Myocyte (in vitro differentiated cells): ENCODE measurements around the gene ACVR1. TPM values are rescaled to one million over a fixed set of nuclear protein-coding genes. Genes with fewer than 3 reads are reported as not detected.

Source experiments
- DNase-seq: peaks from one replicate; pipeline ENCODE4 v3.0.0-alpha.2; 2012; ENCODE audit warnings: low read depth
- total RNA-seq: library from RNA; depleted of rRNA; stranded (reverse); fragments of >200 nt; gene quantifications from 2 replicates; pipeline ENCODE4 v1.2.3, GENCODE V29; 2014

ACVR1 gene
- total RNA-seq, 1 donor from 2014 or later, result 48.8 TPM

DNA sequence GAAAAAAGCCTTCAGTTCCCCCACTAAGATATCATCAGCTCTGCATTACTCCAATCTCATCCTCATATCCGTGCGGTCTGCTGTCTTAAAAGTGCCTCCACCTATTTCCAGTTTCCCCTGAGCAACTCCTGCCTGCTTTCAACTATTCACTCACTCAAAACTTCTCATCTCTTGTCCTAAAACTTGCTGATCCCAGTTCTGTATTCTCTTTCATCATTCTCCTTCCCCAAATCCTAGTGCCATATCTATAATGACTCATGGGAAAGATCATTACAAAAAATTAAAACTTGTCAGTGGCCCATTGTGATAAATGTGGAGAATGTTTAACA lies 20.0 kb downstream of the ACVR1 start:
- DNase-seq, result no peak

DNA sequence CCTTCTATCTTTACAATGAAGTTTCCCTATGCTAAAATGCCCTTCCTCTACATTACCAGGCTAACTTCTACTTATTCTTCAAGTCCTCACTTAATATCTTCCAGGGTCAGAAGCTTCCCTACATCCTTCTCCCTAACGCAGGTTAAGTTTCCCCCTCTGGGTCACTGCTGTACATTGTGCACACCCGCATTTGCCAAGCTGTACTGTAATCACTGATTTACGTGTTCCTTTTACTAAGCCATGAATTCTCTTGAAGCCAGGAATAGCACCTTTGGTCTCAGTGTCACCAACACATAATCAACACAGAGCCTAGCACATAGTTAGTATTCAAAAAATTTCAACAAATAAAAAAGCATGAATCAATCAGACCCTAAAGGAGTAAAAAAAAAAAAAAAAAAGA lies 22.3 kb downstream of the ACVR1 start:
- no peak for DNase-seq

DNA sequence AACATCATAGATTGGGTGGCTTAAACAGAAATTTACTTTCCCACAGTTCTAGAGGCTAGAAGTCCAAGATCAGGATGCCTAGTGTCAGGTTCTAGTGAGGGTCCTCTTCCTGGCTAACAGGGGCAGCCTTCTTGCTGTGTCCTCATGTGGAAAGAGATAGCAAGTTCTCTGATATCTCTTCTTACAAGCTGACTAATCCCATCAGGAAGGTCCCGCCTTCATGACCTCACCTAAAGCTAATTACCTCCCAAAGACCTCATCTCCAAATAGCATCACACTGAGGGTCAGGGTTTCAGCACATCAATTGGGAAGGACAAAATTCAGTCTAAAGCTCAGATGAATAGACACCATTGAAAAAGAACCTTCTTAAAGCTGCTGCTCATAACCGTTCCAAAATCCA lies 22.9 kb downstream of the ACVR1 start:
- no peak for DNase-seq

DNA sequence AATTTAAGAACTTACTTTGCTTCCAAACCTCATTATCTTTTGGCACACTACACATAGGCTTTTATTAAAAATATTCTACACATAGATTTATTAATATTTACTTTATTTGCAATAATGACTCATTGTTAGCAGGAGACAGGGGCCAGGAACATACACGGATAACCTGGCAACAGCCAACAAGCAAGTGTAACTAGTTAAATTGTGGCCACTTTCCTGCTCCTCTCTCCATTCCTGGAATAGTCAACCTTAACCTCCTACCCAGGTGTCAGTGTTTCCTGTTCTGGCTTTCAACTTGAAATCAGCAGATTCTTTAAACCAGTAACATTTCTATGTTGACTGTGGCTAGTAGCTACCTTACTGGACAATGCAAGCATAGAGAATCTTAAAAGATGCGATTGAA lies 26.5 kb downstream of the ACVR1 start:
- no peak for DNase-seq

DNA sequence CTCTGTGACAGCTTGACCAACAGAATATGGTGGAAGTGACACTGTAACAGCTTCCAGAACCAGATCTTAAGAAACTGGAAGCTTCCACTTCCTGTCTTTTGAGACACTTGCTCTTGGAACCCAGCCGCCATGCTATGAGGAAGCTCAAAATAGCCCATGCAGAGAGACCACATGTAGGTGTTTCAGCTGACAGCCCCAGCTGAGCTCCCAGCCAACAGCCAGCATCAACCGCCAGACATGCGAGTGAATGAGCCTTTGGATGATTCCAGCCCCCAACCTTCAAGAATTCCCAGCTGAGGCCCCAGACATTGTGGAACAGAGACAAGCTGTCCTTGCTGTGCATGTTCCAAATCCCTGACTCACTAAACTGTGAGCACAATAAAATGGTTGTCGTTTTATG lies 27.9 kb downstream of the ACVR1 start:
- peak; percentile 53 for DNase-seq

DNA sequence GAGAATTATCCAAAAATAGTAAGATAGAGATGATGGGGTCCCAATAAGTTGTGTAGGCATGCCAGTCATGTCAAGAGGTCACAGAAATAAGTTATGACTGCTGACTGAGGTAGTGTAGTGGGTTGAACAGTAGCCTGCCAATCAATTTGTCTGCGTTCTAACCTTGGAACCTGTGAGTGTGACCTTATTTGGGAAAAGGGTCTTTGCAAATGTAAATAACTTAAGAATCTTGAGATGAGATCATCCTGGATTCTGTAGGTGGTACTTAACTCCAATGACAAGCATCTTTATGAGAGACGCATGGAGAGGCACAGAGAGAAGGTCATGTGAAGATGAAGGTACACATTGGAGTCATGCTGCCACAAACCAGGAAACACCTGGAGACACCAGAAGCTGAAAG lies 31.0 kb downstream of the ACVR1 start:
- no peak for DNase-seq

DNA sequence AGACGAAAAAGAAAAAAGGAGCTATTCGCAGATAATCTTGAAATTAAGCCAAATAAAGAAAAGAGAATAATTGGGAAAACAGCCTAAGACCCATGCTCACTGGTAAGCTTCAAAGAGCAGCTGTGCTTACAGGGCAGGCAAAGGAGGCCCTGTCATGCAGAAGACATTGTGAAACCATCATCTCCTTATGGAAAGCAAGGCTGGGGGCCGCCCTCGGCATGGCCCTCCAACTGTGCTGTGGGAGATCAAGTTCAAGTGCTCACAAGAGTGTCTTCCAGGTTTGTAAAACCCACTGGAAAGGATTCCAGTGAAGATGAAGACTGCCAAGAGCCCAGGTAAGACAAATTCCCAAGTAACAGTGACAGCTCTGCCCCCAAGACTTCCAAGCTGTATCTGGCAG lies 32.2 kb downstream of the ACVR1 start:
- DNase-seq, result no peak

DNA sequence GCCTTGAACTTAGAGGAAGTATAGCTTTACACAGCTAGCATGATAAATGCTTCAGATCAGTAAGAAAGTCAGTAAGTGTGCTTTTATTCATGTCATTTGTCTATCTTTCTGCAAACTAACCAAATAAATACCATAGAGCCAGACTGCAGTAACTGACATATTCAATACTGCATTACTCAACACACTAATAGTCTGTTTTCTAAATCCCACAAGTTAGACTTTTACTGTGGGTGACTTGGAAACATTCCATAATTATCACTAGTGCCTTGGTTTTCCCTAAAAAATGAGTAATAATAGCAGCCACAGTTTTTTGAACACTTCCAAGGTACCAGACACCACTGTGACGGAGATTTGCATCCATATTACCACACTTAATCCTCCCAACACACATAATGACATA lies 33.0 kb downstream of the ACVR1 start:
- DNase-seq, result no peak

DNA sequence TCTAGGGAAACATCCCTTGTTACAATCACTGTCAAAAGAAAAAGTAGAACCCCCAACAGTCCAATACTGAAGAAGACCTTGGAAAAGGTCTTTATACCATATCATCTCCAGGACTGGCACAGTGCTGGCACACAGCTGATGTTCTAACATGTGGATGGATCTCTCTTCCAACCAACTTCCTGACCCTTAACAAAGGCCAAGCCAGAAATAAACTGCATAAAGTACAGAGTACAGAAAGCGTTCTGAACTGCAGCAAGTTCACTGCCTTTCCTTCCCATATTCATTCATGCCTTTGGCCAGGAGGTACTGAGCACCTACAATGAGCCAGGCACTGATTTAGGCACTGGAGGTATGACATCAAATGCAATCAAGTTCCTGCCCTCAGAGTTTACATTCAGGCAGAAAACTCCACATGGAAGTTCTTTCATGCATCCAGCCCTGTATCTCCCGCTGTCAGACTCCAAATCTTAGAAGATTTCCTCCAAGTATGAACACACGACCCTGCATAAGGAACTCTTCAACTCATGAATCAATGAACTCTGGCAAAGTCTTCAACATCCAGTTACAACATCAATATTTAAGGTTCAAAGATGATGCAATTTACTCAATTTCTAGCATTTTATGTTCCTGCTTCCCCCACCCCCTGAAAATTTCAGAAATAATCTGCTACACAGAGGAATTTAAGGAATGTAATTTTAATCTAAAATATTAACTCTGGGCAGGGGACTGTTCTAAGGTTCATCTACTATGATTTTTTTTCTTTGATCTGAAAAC lies 33.8 kb downstream of the ACVR1 start:
- DNase-seq, result no peak

DNA sequence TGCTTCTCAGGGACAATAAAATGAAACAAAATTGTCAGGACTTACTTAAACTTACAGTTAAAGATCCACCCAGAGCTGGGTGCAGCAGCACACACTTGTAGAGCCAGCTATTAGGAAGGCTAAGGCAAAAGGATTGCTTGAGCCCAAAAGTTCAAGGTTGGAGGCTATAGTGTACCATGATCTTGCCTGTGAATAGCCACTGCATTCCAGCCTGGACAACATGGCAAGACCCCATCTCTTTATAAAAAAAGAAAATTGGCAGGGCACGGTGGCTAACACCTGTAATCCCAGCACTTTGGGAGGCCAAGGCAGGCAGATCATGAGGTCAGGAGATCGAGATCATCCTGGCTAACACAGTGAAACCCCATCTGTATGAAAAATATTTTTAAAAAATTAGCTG lies 34.6 kb downstream of the ACVR1 start:
- no peak for DNase-seq

DNA sequence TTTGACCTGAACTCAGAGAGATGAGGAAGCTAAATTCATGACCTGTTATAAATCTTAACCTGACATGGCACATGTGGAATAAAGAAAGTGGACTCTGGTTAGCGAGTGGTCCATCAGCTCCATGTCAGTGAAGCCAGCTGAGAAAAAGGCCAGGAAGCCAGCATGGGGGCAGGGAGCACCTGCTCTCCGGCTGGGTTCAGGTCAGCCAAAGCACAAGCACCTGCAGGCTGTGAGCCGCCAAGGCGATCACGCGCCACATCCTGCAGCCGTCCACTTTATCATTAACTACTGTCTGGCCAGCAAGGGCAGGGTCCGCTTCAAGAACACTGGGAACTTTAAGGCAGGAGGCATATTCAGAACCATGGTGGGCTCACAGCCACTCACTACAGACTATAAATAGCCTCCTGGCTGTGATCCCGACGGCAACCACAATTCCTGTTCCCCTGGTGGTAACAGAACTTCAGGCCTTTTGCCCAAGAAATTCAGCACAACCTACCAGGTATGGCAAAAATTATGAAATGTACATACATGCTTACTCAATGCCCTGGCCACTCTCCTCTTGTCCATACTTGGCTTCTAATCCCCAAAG lies 35.5 kb downstream of the ACVR1 start:
- peak; percentile 68 for DNase-seq

DNA sequence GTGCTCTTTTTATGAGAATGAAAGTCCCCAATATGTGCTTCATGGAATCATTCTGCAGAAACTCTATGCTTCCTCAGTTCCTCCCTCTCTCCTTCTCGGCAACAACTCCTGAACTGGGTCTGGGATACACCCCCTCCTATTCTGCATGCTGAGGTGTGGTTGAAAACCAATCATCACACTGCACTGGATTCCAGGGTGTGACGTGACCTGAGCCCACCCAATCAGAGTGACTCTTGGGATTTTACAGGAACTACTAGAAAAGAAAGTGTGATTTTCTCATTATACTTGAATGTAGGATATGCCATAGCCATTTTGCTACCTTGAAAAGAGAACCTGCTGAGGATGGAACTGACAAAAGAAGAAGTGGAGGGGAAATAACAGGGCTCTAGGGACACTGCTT lies 36.3 kb downstream of the ACVR1 start:
- DNase-seq, result no peak

DNA sequence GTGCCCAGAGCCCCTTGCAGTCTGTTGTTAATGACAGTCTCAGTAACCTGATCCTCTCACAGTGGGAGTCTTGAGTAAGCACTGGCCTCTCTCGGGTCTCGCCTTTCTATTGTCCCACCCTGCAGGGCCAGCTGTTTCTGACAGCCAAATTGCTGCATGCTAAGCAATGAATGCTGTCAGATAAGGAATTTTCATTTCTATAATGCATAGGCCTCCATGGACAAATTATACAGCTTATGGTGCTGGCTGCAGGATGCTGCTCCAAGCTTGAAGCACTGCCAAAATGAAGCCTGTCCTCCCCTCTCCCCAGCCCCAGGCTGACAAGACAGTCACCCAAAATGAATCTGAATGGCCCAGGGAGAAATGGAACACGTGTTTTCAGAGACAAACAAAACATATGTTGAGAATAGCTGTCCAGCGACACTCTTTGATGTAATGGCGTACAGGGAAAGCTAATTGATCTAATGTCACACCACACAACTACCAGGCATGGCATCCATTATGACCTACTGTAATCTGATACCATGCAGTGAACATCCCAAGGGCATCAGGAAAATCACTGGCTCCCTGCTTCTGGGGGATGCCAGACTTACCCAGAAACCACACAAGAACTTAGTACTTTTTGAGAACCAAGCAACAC lies 36.8 kb downstream of the ACVR1 start:
- DNase-seq, result peak; percentile 91

DNA sequence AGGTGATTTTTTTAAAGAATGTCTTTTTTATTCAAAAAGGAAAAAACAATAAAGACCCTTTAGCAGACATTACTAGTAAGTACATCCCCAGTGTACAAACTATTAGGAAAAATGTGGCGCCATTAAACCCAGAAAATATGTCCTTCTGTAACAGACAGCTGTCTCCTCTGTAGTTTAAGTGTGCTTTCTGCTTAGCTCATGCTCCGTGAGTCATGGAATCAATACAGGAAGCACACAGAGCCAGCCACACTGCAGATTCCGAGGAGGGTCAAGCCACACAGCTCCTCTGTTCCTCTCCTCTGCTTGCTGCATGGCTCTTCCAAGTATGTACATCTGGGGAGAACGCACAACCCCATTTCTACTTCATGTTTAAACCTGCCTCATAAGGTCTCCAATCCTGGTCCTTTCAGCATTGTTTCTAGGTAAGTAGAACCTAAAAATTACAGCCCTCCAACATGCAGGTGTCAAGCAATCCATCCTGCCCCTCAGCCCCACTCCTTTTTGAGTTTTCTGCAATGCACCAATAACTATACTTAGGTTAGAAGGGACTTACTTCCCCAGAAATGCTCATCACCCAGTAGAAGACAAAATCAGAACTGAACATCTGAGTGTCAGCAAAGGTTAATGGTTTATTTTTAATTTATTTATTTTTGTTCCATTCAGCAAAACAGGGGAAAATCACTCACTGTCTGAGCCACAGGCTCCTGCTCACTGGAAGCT lies 37.5 kb downstream of the ACVR1 start:
- peak; percentile 94 for DNase-seq

DNA sequence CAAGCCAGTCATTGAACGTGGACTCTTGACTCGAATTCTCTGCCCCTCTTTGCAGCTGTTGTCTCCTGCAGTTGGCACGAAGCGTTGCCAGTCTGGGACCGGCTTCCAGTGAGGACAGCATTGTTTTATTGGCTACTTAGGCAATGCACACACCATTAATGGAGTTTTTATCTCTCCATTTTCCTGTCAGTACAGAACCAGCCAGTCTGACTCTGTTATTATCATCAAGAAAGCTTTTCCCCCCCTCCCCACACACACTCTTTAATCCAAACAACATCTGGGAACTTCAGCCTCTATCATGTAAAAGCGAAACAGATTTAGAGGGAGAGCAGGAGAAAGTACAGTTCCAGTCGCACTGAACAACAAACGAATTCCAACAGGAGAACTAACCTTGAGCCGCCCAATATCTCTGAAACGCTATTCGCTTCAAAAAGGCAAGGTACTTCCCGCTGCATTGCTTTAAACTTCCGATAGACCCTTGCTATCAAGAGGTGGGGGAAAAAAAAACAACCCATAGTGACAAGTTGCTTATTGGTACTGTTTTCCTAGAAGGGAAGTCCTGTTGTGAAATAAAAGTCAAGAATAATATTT lies 38.2 kb downstream of the ACVR1 start:
- DNase-seq, result peak; percentile 97

DNA sequence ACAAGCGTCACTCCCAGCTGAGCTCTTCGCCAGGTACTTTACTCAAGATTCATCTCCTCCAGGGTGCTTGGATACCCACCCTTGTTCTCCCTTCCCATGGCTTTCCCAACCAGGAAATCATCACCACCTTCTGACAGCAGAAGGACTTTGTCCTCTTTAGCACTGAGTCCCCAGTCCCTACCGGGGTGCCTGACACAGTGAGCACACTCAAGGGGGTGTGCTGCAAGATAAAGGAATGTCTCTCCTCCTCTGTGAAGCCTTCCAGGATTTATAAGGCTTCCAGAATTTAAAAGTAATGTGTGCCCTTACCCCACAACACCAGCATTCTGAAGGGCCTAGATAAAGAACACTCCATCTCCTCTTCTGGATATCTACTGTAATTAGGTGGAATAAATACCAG lies 39.6 kb downstream of the ACVR1 start:
- no peak for DNase-seq

DNA sequence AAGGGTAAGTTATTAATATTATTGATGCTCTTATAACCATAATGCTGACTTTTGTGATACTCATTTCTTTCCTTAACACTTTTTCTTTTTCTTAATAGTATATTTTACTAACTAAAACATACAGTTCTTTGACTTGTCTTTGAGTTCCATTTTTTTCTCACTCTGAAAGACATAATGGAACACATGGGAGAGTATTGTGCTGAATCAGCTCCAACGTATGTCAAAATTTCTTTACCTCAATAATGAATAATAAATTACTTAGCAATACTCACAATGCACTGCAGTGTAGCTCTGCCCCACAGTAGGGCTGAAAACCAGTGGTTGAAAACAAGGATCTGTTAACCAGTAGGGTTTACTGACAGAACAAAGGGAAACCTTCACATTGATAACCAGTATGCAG lies 40.7 kb downstream of the ACVR1 start:
- DNase-seq, result no peak

DNA sequence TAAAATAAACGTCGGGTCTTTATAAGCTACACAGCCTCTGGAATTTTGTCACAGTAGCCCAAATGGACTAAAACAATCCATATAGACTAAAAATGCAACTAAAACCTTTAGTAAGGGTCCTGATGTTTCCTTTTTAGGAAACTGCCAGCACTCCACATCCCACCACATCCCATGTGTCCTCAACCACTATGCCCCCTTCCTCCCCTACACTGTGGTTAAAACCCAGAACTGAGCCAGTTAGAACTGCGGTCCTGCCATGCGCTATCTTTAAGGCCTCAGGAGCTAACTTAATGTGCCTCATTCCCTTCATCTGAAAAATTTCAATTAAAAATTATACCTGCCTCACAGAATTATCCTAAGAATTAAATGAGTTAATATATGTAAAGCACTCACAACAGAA lies 41.1 kb downstream of the ACVR1 start:
- no peak for DNase-seq

DNA sequence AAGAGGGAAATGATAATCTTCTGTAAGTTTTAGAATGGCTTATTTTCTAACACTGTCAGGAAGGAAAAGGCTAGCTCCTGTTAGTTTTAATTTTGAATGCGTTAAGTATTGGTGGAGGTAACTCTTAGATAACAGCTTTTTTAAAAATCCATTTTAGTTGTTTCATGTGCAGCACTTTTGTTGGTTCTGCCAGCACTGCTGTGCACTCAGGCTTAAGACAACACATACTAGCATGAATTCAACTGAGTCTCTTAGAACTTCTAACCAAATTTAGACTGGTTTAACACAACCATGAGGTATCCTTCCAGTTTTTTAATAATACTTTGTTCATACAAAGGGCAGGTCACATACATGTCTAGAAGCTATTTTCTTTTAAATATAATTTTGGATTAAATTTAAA lies 42.4 kb downstream of the ACVR1 start:
- DNase-seq, result no peak

DNA sequence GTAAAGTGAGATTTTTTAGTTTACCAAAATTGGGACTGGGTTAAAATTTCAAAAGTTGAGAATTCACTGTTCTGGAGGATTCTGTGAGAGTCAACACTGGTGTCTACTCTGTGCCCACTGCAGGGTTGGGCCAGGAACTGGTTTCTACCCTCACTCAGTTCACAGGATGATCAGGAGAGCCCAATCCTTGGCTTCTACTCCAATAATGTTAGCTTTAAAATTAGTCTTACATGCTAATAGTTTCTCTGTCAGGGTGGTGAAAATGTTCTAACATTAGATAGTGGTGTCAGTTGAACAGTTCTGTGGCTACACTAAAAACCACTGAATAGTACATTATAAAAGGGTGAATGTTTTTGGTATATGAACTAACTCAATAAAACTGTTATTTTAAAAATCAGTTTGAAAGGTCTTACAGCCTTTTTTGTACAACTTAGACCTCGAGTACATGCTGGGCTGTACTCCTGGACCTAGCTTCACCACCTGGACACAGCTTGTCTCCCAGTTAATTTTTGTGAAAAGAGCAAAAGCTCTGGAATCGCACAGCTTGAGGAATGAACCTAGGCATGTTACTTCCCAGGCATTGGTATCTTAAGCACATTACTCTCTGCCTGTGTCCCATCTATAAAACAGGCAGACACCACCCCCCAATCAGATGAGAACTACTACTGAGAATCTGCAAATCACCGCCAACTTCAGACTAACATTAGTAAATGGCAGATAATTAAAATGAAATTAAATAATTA lies 44.4 kb downstream of the ACVR1 start:
- peak; percentile 68 for DNase-seq
